ENCODE data around the gene ARPC5L.

The ARPC5L gene

GRCh38 chr9:124868511-124869465, 6.9 kb downstream of the ARPC5L start:
- peak; percentile 11 to 93 (median 76) for DNase-seq

- DNase-seq = peak in 1 of 14 donors; percentile 57
Measured at GRCh38 chr9:124869466-124869985, 7.6 kb downstream of the ARPC5L start.

- peak in 1 of 14 donors; percentile 19 for DNase-seq
Measured at GRCh38 chr9:124869986-124870560, 8.1 kb downstream of the ARPC5L start.

GRCh38 chr9:124870723-124871122, 8.8 kb downstream of the ARPC5L start:
- DNase-seq = no peak

- DNase-seq = no peak
Measured at GRCh38 chr9:124871156-124871561, 9.2 kb downstream of the ARPC5L start.

- DNase-seq = peak in 1 of 14 donors; percentile 53
Measured at GRCh38 chr9:124873664-124874063, 11.7 kb downstream of the ARPC5L start.

GRCh38 chr9:124875501-124875900, 13.6 kb downstream of the ARPC5L start:
- no peak for DNase-seq

- no peak for DNase-seq
Measured at GRCh38 chr9:124877021-124877782, 15.3 kb downstream of the ARPC5L start.

- no peak for DNase-seq
Measured at GRCh38 chr9:124878021-124878420, 16.1 kb downstream of the ARPC5L start.

- no peak for DNase-seq
Measured at GRCh38 chr9:124878518-124878917, 16.6 kb downstream of the ARPC5L start.

- no peak for DNase-seq
Measured at GRCh38 chr9:124879226-124879625, 17.3 kb downstream of the ARPC5L start.

GRCh38 chr9:124880501-124880900, 18.6 kb downstream of the ARPC5L start:
- DNase-seq = no peak

GRCh38 chr9:124881138-124881743, 19.3 kb downstream of the ARPC5L start:
- no peak for DNase-seq

- no peak for DNase-seq
Measured at GRCh38 chr9:124882231-124882630, 20.3 kb downstream of the ARPC5L start.

GRCh38 chr9:124884376-124884775, 22.4 kb downstream of the ARPC5L start:
- DNase-seq = no peak

- DNase-seq = no peak
Measured at GRCh38 chr9:124885551-124885950, 23.6 kb downstream of the ARPC5L start.

- no peak for DNase-seq
Measured at GRCh38 chr9:124886461-124886860, 24.5 kb downstream of the ARPC5L start.

GRCh38 chr9:124886866-124887492, 25.0 kb downstream of the ARPC5L start:
- DNase-seq = peak in 1 of 14 donors; percentile 70

GRCh38 chr9:124887832-124888231, 25.9 kb downstream of the ARPC5L start:
- no peak for DNase-seq

GRCh38 chr9:124889006-124889405, 27.1 kb downstream of the ARPC5L start:
- no peak for DNase-seq

GRCh38 chr9:124890179-124890578, 28.2 kb downstream of the ARPC5L start:
- DNase-seq = no peak

Measured in C1 segment of cervical spinal cord (tissue), 14 donors.